ENCODE results near the gene HDAC7.

HDAC7 gene

GRCh38 chr12:47819896-47820630 lies at the start of gene HDAC7:
TSS of gene HDAC7 (minus strand) at chr12:47819903. CDS start at chr12:47819785, 118 bp downstream.
- DNase-seq = peak; percentile 55 to 59

- DNase-seq = no peak
Measured at GRCh38 chr12:47868552-47869031, 48.9 kb upstream of the HDAC7 start.

GRCh38 chr12:47868041-47868440 lies 48.3 kb upstream of the HDAC7 start:
- no peak for DNase-seq

GRCh38 chr12:47867495-47867941 lies 47.8 kb upstream of the HDAC7 start:
- DNase-seq = no peak

- no peak for DNase-seq
Measured at GRCh38 chr12:47864646-47865235, 45.0 kb upstream of the HDAC7 start.

GRCh38 chr12:47863985-47864384 lies 44.3 kb upstream of the HDAC7 start:
- DNase-seq = no peak

GRCh38 chr12:47863467-47863866 lies 43.8 kb upstream of the HDAC7 start:
- no peak for DNase-seq

GRCh38 chr12:47862881-47863280 lies 43.2 kb upstream of the HDAC7 start:
- no peak for DNase-seq

GRCh38 chr12:47862167-47862750 lies 42.6 kb upstream of the HDAC7 start:
- no peak for DNase-seq

- no peak for DNase-seq
Measured at GRCh38 chr12:47860873-47861272, 41.2 kb upstream of the HDAC7 start.

- no peak for DNase-seq
Measured at GRCh38 chr12:47860279-47860841, 40.7 kb upstream of the HDAC7 start.

- no peak for DNase-seq
Measured at GRCh38 chr12:47858511-47859266, 39.0 kb upstream of the HDAC7 start.

- DNase-seq = no peak
Measured at GRCh38 chr12:47856721-47857575, 37.2 kb upstream of the HDAC7 start.

GRCh38 chr12:47856094-47856493 lies 36.4 kb upstream of the HDAC7 start:
- DNase-seq = no peak

GRCh38 chr12:47855502-47855901 lies 35.8 kb upstream of the HDAC7 start:
- no peak for DNase-seq

- DNase-seq = no peak
Measured at GRCh38 chr12:47854531-47854930, 34.8 kb upstream of the HDAC7 start.

GRCh38 chr12:47852096-47852571 lies 32.4 kb upstream of the HDAC7 start:
- DNase-seq = no peak

- DNase-seq = no peak
Measured at GRCh38 chr12:47851303-47851952, 31.7 kb upstream of the HDAC7 start.

- DNase-seq = no peak
Measured at GRCh38 chr12:47850153-47851084, 30.7 kb upstream of the HDAC7 start.

GRCh38 chr12:47849261-47849660 lies 29.6 kb upstream of the HDAC7 start:
- no peak for DNase-seq
